OCI-LY7 (cell line): ENCODE measurements around the gene ZDHHC4. TPM values are rescaled to one million over a fixed set of nuclear protein-coding genes. Genes with fewer than 3 reads are reported as not detected.

Experiments
- BruUV-seq: library from RNA; stranded (reverse); fragments of 400-500 nt; replicated peaks from 2 replicates; lab custom pipeline; 2021; lab: Mats Ljungman, UMichigan
- CTCF ChIA-PET: fragments of 300-600 bp; sonication (Branson Sonifier 250); formaldehyde crosslinking; loops from one replicate; lab custom pipeline; 2022; ENCODE audit warnings: antibody characterized with exemption; ENCODE audit not compliant: unreplicated experiment; lab: Charles Lee
- POLR2A ChIA-PET: fragments of 300-600 bp; sonication (Branson Sonifier 250); formaldehyde crosslinking; loops from one replicate; lab custom pipeline; 2022; ENCODE audit warnings: antibody characterized with exemption; lab: Charles Lee
- DNase-seq: peaks from one replicate; pipeline ENCODE4 v3.0.0-alpha.2; 2015; ENCODE audit warnings: low spot score
- H2AFZ ChIP-seq: fragments of 200-600 bp; sonication (generic), shearing (Covaris generic); 2 replicates; pipeline ENCODE4 v1.6.1; 2014; ENCODE audit warnings: mild to moderate bottlenecking, antibody characterized with exemption, low read length, moderate library complexity
- H3K27ac ChIP-seq: fragments of 200-600 bp; sonication (generic); 2 replicates; pipeline ENCODE4 v1.5.1; 2014; ENCODE audit warnings: mixed run types, low read depth, mild to moderate bottlenecking, moderate library complexity, low read length, inconsistent platforms; ENCODE audit not compliant: poor library complexity, severe bottlenecking
- H3K36me3 ChIP-seq: fragments of 200-600 bp; sonication (generic); 2 replicates; pipeline ENCODE4 v1.6.1; 2014; ENCODE audit warnings: mild to moderate bottlenecking, antibody characterized with exemption, low read length, moderate library complexity, mixed read lengths; ENCODE audit not compliant: insufficient read depth
- H3K4me1 ChIP-seq: fragments of 200-600 bp; sonication (generic); 2 replicates; pipeline ENCODE4 v1.5.1; 2014; ENCODE audit warnings: mild to moderate bottlenecking, low read length; ENCODE audit not compliant: insufficient read depth, poor library complexity, severe bottlenecking
- H3K4me2 ChIP-seq: fragments of 200-600 bp; sonication (generic); 2 replicates; pipeline ENCODE4 v1.6.1; 2014; ENCODE audit warnings: mild to moderate bottlenecking, low read length
- H3K4me3 ChIP-seq: fragments of 200-600 bp; sonication (generic); 2 replicates; pipeline ENCODE4 v1.5.1; 2014; ENCODE audit warnings: mild to moderate bottlenecking, low read depth, low read length; ENCODE audit not compliant: poor library complexity, severe bottlenecking
- H3K79me2 ChIP-seq: fragments of 200-600 bp; sonication (generic); 2 replicates; pipeline ENCODE4 v1.6.1; 2016; ENCODE audit warnings: low read depth, mild to moderate bottlenecking, low read length, moderate library complexity, mixed read lengths; ENCODE audit not compliant: insufficient read depth
- H3K9me2 ChIP-seq: fragments of 200-600 bp; sonication (generic); 2 replicates; pipeline ENCODE4 v1.6.1; 2016; ENCODE audit warnings: mild to moderate bottlenecking, low read length, mixed read lengths; ENCODE audit not compliant: insufficient read depth
- H3K9me3 ChIP-seq: fragments of 200-600 bp; sonication (generic); 2 replicates; pipeline ENCODE4 v1.6.1; 2014; ENCODE audit warnings: mild to moderate bottlenecking, mixed run types, low read length, mixed read lengths
- H4K20me1 ChIP-seq: fragments of 200-600 bp; sonication (generic); 2 replicates; pipeline ENCODE4 v1.6.1; 2014; ENCODE audit warnings: mild to moderate bottlenecking, antibody characterized with exemption, low read length, moderate library complexity, mixed read lengths; ENCODE audit not compliant: insufficient read depth
- CTCF ChIP-seq: fragments of 200-600 bp; sonication (generic); conservative IDR thresholded peaks from 2 replicates; pipeline ENCODE4 v1.5.1; 2014; ENCODE audit warnings: mild to moderate bottlenecking, antibody characterized with exemption, low read length, moderate library complexity, mixed read lengths
- EZH2phosphoT487 ChIP-seq: fragments of 200-600 bp; sonication (generic); IDR thresholded peaks from 2 replicates; pipeline ENCODE4 v1.6.1; 2018; ENCODE audit warnings: low read depth, borderline replicate concordance, mild to moderate bottlenecking, mixed run types, antibody characterized with exemption, low read length, moderate library complexity, mixed read lengths
- intact Hi-C: fragments of 100-400 bp; cut with micrococcal nuclease; formaldehyde crosslinking; loops from one replicate; pipeline ENCODE4 v1.10.0; 2022; ENCODE audit not compliant: unreplicated experiment
- total RNA-seq, 2 experiments: library from RNA; depleted of rRNA in 1 of 2; stranded (reverse); fragments of >200 nt in 1 of 2; shearing (Covaris generic) in 1 of 2; gene quantifications; 2 replicates each; pipeline ENCODE4 v1.2.3, GENCODE V29; 2014 to 2022

Gene ZDHHC4
- total RNA-seq, 2 experiments from 2014 or later: 76.4 to 92.7 TPM

DNA sequence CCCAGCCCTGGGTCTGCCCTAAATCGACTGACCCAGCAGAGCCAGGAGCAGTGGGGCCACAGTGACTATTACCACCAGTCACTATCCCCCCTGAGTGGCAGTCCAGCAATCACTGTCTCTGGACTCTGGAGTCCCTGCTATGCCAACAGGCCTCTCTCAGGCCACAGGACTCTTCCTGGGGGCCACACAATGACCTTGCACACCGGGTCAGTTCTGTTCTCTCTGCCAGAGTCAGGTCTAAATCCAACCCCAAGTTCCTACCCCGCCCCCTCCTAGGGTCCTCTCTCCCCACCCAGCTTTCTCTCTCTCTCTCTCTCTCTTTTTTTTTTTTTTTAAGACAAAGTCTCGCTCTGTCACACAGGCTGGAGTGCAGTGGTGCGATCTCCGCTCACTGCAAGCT, 47.6 kb upstream of the ZDHHC4 start:
- Histone ChIP-seq H4K20me1 (no peaks in the 10 kb centered on the region), H3K4me3 (no peak overlapping the region), H3K4me2 (peak overlapping the region; percentile 95; the same call in 1 of the 2 replicates), H3K9me2 (no peaks in the 10 kb centered on the region), H3K9me3 (no peaks in the 10 kb centered on the region), H3K79me2 (no peaks in the 10 kb centered on the region), H3K27ac (no peak overlapping the region), H3K36me3 (no peaks in the 10 kb centered on the region), H3K4me1 (peaks cover 21% of the 10 kb centered on the region), H2AFZ (no peak overlapping the region)
- ChIA-PET CTCF (no interaction called here), POLR2A (no interaction called here)
- no peak for TF ChIP-seq CTCF
- TF ChIP-seq EZH2phosphoT487: no peak
- BruUV-seq: no TSS peak
- intact Hi-C loops: no loop called here
- no peak for DNase-seq

DNA sequence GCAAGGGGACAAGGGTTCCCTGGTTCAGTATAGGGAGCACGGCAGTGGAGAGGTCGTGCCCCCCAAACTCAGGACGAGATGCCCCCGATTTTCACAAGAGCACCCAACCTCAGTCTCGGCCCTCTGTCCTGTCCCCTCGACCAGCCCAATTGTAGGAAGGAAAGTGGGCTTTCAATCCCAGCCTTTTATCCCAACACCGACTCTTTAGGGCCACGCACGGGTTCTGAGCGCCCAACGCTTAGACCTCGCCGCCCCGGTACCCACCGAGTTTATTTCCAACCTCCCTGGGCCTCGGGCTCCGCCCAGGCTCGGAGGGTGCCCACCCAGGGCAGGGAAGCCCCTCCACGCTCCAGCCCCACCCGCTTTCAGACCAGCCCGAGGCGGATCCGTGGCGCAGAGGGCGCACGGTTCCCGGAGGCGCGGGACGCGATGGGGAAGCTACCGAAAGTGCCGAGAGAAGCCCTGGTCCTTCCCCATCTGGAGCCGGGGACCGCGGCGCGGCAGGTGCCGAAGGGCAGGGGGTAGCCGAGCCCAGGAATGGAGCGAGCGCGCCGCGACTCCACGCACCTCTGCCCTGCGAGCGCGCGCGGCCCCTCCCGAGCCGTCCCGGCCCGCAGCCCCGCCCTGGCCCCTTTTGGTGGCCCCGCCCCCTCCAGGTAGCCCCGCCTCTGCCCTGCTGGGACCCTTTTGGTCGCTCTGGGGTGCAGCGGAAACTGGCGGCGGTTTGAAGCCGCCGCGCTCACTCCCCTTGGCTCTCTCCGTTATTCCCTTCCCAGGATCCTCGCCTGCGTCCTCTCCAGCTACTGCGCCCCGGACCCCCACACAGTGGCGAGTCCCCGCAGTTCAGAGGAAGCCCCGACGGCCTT, 46.4 kb upstream of the ZDHHC4 start:
- Histone ChIP-seq H3K27ac (no peak overlapping the region), H3K9me2 (no peaks in the 10 kb centered on the region), H3K4me3 (peak overlapping the region; percentile 73), H3K36me3 (no peaks in the 10 kb centered on the region), H3K79me2 (no peaks in the 10 kb centered on the region), H4K20me1 (no peaks in the 10 kb centered on the region), H3K4me2 (peak overlapping the region; percentile 95), H3K4me1 (peaks cover 21% of the 10 kb centered on the region), H3K9me3 (no peaks in the 10 kb centered on the region), H2AFZ (peak overlapping the region; percentile 92)
- BruUV-seq: no TSS peak
- intact Hi-C loops: no loop called here
- DNase-seq: peak; percentile 78
- POLR2A ChIA-PET: interaction anchor here (0.6 to 1.2 kb wide), 3 partner anchors 99 to 1733 kb away, joined by 3 to 4 read pairs (median 3); no protein-coding TSS in a partner anchor
- no peak for TF ChIP-seq CTCF
- TF ChIP-seq EZH2phosphoT487: no peak
- CTCF ChIA-PET: no interaction called here
